GM18505 (cell line): Measurements from ENCODE around the gene FAM174C.

Experiments used
- ATAC-seq: cut with Tn5 transposase; IDR thresholded peaks from one replicate; pipeline ENCODE4 v1.9.1; 2021; ENCODE audit not compliant: unreplicated experiment
- POLR2A ChIP-seq: IDR thresholded peaks from 4 replicates; pipeline ENCODE4 v1.6.1; 2011; ENCODE audit warnings: borderline replicate concordance; ENCODE audit not compliant: insufficient read depth, insufficient read length; ENCODE audit errors: extremely low read depth

Gene FAM174C

DNA sequence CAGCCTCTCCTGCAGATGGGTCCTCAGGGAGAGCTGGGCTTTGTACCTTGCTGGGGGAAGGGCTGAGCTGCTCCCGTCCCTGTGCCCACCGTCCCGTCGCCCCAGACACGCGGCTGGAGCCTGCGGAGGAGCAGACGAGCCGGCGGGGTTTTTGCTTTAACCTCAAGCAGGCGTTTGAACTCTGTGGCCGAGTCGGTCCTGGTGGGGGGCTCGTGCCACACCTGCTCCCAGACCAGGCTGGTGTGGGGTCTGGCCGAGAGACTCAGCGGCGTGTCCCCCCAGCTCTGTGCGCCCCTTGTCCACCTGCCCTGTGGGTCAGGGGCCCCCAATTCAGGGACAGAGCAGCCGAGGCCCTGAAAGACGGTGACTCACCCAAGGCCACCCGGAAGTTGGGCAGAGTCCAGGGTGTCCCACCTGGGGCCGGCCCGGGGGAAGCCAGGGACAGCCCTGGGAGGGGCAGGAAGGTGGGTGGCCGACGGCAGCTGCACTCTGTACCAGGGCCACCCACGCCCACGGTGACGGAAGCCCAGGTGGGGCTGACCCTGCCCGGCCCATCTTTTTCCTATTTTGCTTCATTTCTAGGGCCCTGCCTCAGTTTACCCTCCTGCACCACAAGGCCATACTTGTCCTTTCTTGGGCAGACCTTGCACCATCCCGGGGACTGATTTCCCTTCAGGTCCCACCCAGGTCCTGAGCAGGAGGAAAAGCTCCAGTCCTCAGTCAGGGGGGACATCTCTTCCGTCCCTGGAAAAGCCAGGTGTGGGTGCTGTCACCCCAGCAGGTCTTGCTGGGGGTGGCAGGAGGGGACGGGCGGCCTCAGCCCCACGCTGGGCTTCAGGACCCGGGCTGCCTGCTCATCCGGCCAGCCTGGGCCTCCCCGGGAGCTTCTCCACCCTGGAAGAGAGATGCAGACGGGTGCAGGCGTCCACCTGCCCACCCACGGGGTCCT is 15.6 kb downstream of the FAM174C start:
- TF ChIP-seq POLR2A, result no peak
- no peak for ATAC-seq

GRCh38 chr19:1291761-1292418 is 16.6 kb downstream of the FAM174C start:
- TF ChIP-seq POLR2A, result no peak

DNA sequence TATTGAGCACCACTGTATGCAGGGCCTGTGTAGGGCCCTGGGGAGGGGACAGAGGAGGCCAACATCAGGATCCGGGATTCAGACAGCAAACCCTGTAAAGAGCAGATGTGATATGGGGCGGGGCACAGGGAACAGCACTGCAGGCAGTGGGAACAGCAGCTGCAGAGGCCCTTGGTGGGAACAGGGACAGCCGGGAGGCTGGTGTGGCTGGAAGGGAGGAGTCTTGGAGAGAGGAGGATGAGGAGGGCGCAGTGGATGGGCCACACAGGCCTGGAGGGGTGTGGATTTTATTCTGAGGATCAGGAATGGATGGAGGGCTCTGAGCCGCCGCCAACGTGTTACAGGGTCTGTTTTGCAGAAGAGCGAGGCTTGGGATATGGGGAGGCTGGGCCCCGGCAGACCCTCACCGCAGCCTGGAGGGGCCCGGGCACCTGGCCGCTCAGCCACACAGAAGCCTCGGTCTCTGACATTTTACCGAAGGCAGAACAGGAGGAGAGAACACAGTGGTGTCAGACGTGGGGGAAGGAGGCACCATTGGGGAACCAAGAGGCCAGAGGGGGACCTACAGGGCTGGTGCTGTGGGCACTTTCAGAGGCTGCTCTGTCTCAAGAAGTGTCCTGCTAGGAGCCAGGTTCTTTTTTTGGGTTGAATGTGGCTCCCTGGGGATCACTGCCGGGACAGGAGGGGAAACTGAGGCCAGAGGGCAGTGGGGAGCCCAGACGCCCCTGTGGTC is 17.3 kb downstream of the FAM174C start:
- no peak for TF ChIP-seq POLR2A
- no peak for ATAC-seq

More at GRCh38 chr19:1291761-1292418, 16.6 kb downstream of the FAM174C start:
- ATAC-seq, result no peak

DNA sequence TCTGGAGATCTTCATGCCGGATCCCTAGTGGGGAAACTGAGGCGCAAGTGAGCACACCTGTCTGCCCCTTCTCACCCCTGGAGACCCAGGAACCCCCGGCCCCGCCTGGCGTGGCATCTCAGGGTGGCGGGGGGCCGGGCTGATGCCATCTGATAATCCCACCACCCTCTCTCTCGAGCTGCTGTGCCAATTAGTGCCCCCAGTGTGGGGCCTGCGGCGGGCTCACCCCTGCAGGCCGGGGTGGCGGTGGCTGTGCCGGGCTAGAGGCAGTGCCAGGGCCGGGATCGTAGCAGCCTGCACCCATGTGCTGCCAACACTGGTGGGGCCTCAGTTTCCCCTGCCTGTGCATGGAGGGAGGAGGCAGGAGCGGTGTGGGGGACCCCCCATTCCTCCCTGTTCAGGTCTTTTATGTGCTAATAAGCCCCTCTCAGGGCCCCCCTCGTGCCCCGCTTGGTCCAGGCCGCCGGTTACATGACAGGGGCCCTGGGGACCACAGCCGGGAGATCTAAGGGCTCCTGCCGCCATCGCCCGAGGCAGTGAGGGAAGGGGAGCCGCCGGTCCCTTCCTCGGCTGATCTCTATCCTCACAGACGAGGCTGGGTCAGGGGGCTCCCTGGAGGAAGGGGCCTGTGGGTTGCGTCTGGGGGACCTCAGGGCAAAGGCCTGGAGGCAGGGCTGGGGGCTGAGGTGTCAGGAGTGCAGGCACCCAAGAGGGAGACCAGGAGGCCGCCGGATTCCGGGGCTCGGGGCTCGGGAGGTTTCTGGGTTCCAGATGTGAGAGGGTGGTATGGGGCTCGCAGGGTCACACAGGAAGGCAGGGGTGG is 18.7 kb downstream of the FAM174C start:
- no peak for TF ChIP-seq POLR2A
- no peak for ATAC-seq

- no peak for TF ChIP-seq POLR2A
Measured at GRCh38 chr19:1294688-1295087, 19.4 kb downstream of the FAM174C start.

DNA sequence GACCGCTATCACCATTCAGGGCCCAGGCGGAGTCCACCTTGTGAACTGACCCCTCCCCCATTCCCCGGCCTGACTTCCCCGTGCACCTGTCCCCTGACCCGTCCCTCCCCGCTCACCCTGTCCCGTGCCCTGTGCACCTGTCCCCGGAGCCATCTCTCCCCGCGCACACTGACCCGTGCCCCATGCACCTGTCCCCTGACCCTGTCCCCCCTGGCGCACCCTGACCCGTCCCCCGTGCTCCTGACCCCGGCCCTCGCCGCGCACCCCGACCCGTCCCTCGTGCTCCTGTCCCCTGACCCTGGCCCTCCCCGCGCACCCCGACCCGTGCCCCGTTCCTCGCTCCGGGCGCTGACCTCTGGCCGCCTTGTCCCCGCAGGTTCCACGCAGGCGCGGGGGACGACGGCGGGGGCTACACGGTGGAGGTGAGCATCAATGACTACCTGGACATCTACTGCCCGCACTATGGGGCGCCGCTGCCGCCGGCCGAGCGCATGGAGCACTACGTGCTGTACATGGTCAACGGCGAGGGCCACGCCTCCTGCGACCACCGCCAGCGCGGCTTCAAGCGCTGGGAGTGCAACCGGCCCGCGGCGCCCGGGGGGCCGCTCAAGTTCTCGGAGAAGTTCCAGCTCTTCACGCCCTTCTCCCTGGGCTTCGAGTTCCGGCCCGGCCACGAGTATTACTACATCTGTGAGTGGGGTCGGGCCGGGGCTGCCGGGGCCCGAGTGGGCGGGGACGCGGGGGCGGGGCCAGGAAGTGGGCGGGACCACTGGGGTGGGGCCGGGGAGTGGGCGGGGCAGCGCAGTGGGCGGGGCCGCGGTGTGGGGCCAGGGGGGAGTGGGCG is 20.1 kb downstream of the FAM174C start:
- no peak for TF ChIP-seq POLR2A
- no peak for ATAC-seq

More at GRCh38 chr19:1294688-1295087, 19.4 kb downstream of the FAM174C start:
- ATAC-seq, result no peak

DNA sequence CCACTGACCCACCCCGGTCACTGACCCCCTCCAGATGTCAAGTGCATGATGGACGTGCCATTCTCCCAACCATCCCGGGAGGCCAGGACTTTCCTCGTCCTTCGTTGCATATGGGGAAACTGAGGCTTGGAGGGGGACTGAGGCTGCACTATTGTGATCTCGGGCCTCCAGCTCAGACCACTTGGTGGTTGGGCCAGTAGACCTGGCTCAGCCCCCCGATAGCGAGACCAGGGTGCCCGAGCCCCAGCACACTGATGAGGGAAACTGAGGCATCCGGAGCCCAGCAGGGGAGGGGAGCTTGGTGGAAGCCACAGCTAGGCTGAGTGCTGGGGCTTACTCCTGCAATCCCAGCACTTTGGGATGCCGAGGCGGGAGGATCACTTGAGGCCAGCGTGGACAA is 20.7 kb downstream of the FAM174C start:
- no peak for TF ChIP-seq POLR2A

DNA sequence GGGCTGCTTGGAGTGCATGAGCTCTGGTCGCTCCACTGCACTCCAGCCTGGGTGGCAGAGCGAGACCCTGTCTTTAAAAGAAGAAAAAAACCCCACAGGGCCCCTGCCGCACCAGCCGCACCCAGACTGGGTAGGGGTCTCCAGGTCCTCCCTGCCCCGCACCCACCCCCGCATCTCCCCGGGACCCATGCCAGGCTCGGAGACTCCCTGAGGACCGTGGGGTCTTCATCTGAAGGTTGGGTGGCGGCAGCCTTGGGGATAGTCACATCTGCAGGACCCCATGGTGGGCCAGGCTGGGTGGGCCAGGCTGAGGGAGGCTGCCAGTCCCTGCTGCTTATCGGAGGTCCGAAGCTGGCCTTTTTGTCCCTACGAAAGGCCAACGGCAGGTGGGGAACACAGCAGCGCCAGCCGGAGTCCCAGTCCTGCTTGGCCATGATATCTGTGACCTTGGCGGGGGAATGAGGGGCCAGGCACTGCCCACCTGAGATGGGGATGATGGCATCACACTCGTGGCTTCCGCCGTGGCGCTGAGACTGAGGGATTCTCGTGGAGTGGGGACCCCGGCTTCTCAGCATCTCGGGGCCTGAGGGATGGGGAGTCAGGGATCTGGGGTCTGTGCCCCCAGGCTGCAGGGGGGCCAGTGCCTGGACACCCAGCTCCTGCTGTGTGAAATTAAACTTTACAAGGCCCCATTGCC is 21.4 kb downstream of the FAM174C start:
- no peak for ATAC-seq
- no peak for TF ChIP-seq POLR2A

More for the DNA sequence above, 20.7 kb downstream of the FAM174C start:
- ATAC-seq, result no peak

DNA sequence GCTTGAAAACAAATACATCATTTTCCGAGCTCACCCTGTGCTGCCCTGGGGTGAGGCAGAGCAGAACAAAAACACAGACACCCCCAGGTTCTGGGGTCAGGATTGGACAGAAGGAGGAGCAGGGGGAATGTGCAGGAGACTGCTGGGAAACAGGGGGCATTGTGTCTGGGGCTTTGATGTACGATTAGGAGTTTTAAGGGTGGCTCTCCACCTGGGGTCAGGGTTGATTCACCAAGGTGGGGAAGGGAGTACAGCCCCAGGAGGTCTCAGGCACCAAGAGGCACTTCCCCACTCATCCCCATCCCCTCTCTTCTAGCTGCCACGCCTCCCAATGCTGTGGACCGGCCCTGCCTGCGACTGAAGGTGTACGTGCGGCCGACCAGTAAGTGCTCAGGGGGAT is 22.9 kb downstream of the FAM174C start:
- no peak for ATAC-seq
- no peak for TF ChIP-seq POLR2A

DNA sequence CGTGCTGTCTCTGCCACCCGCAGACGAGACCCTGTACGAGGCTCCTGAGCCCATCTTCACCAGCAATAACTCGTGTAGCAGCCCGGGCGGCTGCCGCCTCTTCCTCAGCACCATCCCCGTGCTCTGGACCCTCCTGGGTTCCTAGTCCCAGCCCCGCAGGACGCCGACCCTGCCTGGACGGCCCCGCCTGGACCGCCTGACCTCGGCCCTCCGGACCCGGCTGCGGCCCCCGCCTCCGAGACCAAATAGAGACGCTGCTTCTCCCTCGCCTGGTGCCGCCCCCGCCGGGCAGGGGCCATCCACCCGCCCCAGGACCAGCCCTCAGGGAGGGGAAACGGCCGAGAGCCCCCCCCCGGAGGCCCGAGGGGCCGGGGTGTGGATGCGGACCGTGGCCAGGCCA is 24.5 kb downstream of the FAM174C start:
- TF ChIP-seq POLR2A, result no peak
- ATAC-seq, result no peak

DNA sequence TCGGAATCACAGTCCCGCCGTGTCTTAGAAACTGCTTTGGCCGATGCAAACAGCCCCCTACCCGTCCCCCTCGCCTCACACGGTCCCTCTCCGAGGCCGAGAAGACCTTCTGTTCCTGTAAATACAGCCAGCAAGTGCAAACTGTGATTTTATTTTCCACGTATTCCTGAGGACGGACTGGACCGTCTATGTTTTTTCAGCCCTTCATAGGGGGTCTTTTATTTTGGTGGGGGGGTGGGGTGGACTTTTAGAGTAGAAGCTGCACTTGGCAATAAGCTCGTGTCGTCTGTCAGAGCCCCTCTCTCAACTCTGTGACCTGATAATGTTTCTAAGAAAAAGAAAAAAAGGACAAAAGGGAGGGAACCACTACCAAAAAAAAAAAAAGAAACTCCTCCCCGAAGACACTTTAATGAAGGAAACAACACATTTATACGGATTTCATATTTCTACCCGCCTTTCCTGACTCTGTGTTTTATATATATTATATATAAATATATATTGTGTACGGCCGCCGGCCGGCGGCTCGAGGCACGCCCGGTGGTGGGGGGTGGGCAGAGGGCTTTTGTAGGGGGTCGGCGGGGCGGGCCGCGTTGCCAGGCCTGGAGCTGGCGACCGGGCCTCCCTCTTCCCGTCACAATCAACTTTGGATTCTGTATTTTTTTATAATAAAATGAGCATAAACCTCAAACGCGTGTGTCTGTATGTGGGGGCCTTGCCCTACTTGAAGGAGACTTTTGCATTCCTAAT is 25.6 kb downstream of the FAM174C start:
- no peak for TF ChIP-seq POLR2A
- ATAC-seq, result no peak
